NCI-H1092 (cell line): ENCODE results near the gene SMIM11.
A peak's percentile ranks its signal among the peaks of the same experiment; 100 is the strongest.
"Not testable (repeated sequence)": the region's sequence is repeated elsewhere in the genome, so short reads cannot be mapped to it uniquely, and the experiment has no call there.

Source experiments
- DNase-seq: peaks from one replicate; lab custom pipeline; 2025; lab: John Stamatoyannopoulos, UW

The SMIM11 gene, protein sequence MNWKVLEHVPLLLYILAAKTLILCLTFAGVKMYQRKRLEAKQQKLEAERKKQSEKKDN

GRCh38 chr21:34374940-34375618, at the start of gene SMIM11:
Gene SMIM11 (plus strand): TSS chr21:34375507. CDS start chr21:34379505, 3,998 bp downstream.
- not testable (repeated sequence) for DNase-seq

DNA sequence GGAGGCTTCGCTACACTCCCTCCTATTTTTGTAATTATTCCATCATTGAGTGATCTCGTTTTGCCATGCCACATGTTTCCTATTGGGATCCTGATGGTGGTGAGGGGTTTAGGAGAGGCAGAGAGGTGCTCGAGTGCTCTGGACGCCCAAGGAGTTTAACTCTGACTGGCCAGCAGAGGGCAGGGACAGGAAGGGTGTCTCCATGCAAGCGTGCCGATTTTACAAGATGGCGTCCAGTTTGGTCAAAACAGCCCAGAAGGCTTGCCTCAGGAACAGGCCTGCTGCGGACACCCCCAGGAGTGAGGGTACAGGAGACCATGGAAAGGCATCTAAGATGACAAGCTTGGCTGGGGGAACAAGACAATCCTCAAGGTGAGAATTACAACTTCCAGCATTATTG, 45.3 kb upstream of the SMIM11 start:
- no peak for DNase-seq

DNA sequence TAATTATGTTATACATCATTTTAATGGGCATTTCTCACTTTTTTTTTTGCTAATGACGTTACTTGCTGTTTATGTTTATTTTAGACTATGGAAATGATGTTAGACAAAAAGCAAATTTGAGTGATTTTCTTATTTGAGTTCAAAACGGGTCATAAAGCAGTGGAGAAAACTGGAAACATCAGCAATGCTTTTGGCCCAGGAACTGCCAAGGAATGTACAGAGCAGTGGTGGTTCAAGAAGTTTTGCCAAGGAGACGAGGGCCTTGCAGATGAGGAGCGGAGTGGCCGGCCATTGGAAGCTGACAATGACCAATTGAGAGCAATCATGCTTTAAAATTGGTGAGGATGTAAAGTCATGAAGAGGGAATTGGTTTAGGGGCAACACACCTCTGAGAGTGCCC, 43.6 kb upstream of the SMIM11 start:
- DNase-seq, result no peak

- no peak for DNase-seq
Observed at GRCh38 chr21:34332347-34332746, 43.0 kb upstream of the SMIM11 start.

- DNase-seq, result no peak
Observed at GRCh38 chr21:34333121-34333739, 42.1 kb upstream of the SMIM11 start.

DNA sequence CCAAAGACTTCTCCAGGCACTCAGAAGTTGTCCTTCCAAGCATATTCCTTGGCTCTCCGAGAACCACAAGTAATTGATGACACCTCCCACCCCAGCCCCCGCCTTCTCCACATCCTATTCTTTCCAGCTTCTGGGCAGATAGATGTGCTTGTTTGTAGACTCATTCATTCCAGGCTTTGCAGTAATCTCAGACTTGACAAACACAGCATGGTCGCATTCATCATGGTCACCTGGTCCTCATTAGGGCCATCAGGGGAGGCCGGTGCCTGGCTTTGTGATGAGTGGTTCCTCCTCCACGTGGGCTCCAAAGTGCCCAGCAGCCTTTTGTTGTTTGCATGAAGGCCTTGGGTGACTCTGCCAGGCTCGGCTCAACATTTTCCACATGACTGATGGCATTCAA, 40.0 kb upstream of the SMIM11 start:
- DNase-seq, result no peak

DNA sequence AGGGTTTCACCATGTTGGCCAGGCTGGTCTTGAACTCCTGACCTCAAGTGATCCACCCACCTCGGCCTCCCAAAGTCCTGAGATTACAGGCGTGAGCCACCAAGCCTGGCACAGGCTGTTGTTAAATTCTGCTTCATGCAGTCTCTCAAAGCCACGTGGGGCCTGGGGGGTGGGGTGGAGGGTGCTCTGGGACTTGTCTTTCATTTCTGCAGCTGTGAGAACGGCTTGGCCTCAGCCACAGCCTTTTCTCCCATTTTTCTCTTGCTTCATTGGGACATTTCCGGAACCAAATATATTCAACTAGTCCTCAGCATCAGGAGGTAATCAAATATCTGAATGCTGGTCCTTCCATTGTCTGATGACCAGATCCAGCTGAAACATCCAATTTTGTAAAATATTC, 39.1 kb upstream of the SMIM11 start:
- DNase-seq, result no peak

DNA sequence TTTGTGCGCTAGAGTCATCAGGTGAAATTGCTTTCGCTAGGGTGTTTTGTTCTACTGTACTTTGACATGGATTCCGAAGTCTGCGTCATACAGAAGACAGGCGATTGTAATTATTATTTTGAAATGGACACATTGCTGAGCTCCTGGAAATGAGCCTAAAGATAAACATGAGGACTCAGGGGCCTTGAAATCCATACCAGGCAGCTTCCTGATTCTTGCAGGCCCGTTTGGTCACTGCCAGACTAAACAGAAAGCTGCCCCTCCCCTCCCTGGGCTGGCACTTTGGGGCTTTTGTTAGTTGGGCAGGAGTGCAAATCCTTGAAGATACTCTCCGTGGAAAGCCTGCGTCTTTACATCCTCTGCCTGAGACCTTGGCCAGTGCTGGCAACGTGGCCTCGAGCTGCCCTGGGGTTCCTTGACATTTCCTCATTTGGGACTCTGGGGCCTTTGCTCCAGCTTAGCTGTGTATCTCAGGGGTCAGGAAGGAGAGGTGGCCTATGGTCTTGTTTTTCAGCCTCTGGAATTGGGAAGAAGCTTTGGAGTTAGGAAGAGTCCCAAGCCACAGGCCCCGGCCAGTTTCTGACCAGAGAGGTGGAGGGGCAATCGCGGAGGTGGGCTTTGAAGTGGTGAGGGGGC, 38.4 kb upstream of the SMIM11 start:
- no peak for DNase-seq

- DNase-seq, result no peak
Observed at GRCh38 chr21:34337741-34338140, 37.6 kb upstream of the SMIM11 start.

DNA sequence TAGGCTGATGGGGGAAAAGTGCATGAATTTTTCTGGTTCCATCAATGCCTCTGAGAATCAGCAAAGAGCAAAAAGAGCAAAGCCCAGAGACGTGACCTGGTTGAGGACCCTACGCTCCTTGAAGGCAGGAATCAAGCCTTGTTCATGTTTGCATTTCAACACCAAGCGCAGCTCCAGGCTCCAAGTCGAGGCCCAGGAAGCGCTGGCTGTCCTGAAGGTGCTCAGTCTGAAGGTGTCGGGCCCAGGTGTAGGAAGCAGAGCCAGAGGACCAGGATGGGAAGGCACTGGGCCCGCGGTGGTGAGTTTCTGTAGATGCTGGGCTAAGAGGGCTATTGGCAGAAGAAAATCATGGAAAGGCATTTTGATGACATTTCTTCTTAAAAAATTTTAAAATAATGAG, 37.1 kb upstream of the SMIM11 start:
- DNase-seq, result no peak

DNA sequence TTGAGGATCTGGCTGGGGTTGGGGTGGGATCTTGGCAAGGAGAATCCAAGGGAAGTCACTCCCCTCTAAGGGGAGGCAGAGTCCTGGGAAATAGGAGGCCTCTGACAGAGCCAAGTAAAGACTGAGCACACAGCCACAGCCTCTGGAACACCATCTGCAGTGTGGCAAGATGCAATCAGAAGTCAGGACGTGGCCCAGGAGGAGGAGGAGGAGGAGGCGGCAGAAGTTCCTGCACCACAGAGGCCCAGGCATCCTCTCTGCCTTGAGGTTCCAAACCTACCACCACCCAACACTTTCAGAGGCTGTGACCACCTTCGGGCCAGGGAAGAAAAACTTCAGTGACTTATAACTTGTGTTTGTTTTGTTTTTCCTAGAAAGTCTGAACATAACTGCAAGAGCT, 35.2 kb upstream of the SMIM11 start:
- no peak for DNase-seq

DNA sequence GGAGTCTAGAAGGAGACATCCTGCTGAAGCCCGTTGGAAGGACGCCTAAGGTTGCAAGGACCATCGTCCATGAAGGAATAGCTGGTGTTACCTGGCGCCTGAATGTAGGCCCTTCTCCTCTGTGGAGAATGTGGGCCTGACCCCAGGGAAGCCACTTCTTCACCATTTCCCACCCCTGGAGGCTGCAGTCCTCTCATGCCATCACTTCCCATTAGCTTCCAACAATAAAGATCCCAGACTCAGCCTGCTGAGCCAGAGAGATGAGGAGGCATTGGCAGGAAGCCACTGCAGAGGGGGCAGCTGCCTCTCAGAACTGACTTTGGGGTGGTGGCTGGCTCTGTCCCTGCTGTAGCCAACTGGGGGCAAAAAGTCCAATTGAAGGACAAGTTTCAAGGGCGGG, 32.8 kb upstream of the SMIM11 start:
- DNase-seq, result no peak

GRCh38 chr21:34343347-34343746, 32.0 kb upstream of the SMIM11 start:
- no peak for DNase-seq

- no peak for DNase-seq
Observed at GRCh38 chr21:34343838-34344381, 31.4 kb upstream of the SMIM11 start.

DNA sequence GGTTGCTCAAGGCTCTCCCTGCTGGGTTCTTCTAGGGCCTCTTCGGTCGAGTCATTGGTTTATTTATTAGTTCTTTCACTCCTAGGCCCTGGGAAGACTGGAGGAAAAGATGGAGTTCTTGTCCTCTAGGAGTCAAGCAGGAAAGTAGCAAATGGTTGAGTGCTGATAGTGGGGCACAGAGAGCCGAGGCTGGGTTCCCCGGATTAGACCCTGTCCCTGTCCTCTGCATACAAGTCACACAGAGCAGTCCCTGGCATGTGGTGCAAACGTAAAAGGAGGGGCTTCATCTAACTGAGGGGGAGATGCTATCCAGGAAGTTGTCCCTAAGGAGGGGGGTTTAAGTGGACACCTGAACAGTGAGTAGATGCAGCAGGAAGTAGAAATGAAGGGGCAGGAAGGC, 30.7 kb upstream of the SMIM11 start:
- DNase-seq, result no peak

- DNase-seq, result no peak
Observed at GRCh38 chr21:34345091-34345871, 30.0 kb upstream of the SMIM11 start.

DNA sequence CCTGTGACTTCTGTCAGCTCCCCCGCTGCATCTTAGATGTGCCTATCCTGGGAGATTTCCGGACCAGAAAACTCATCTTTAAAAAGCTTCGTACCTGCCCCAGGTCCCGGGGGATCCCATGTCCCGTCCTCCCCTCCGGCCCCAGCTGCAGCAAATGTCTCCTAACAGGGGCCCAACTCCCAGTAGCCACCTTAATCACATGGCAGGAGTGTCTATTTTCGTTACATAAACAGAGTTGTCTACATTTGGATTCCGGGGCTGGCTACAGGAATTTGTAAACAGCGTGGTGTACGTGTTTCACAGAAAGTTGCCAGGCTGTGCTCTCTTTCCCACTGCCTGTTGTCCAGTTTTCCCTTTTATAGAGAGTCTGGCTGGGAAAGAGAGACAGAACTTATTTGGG, 29.4 kb upstream of the SMIM11 start:
- DNase-seq, result no peak

DNA sequence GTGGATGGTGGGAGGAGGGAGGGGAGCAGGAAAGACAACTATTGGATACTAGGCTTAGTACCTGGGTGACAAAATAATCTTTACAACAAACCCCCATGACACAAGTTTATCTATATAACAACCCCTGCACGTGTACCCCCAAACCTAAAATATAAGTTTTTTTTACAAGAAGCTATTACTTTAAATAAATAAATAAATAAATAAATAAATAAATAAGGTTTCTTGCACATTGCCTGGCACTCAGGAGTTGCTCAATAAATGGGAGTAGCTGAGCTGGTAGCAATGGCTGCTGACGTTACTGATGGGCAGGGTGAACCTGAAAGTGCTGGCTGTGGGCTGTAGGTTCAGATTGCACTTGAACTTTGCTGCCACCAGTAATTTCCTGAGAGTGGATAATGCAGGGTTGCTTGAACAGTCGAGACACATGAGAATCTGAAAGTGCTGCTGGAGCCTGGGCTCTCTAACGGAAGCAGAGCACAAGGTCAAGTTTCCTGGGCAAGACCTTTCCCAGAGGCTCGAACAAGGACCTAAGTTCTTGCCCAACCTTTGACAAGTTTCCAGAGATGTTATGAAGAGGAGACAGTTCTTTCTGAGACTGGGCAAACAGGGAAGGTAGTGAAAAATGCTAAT, 26.3 kb upstream of the SMIM11 start:
- DNase-seq, result no peak

DNA sequence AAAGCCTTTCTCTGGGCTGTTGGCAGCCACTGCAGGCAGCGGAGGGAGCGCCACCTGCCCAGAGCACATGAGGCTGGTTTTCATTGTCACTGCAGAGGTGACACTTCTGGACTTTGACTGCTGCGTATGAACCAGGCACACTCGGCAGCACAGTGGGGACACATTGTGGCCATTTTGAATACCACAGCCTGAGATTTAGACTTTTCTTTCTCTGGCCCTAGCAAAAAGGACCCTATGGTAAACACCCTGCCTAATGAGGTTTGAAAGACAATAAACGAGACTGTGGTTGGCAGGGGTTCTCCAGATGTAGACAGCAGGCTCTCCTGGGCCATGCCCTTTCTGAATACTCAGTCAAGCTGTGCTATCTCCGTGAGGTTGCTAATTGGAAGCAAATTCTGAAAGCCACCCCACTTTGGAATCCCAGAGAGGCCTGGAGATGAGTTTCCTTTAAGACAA, 23.5 kb upstream of the SMIM11 start:
- peak; percentile 63 for DNase-seq

DNA sequence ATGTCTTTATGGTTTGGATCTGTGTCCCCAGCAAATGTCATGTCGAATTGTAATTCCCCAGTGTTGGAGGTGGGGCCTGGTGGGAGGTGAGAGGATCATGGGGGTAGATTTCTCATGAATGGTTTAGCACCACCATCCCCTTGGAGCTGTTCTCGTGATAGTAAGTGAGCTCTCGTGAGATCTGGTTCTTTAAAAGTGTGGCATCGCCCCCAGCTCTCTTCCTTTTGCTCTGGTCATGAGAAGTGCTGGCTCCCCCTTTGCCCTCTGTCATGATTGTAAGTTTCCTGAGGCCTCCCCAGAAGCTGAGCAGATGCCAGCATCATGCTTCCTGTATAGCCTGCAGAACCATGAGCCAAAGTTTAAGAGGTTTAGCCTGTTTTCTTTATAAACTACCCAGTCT, 22.8 kb upstream of the SMIM11 start:
- DNase-seq, result no peak

GRCh38 chr21:34353182-34353581, 22.1 kb upstream of the SMIM11 start:
- no peak for DNase-seq

DNA sequence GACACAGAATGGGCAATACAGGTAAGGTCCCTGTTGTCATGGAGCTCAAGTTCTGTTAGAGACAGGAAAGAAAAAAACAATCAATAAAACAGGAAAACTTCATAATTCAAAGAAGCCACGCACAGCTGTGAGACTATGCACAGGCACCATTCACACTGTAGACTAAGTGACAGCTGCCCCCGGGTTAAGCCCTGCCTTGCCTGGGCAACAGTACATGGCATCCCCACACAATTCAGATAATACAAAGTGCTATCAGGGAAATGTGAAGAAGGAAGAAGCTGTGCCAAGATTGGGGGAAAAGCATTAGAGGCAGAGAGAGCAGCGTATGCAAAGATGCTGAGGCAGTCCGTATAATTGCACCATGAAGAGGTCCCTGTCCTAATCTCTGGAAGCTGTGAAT, 20.5 kb upstream of the SMIM11 start:
- no peak for DNase-seq
